Measurements from ENCODE around the gene EID1. TPM values are rescaled to one million over a fixed set of nuclear protein-coding genes. Genes with fewer than 3 reads are reported as not detected.

EID1 gene
- total RNA-seq, 1 experiment from 2014 or later, result 102 TPM

- Histone ChIP-seq H3K27ac (ENCODE audit: low read length) (no peak overlapping the region), H3K4me1 (ENCODE audit: control insufficient read depth, insufficient read depth, low read length) (no peaks in the 10 kb centered on the region), H3K36me3 (ENCODE audit: control insufficient read depth, insufficient read depth, low read length) (no peaks in the 10 kb centered on the region), H3K27me3 (ENCODE audit: control insufficient read depth, insufficient read depth, low read length) (no peaks in the 10 kb centered on the region), H3K4me3 (ENCODE audit: low read depth in 2 of 2, low read length in 2 of 2) (no peak overlapping the region), H3K9me3 (ENCODE audit: control insufficient read depth, insufficient read depth, low read depth, low read length) (no peaks in the 10 kb centered on the region)
- intact Hi-C loops (cut with micrococcal nuclease; ENCODE audit: unreplicated experiment), result no loop called here
- POLR2A ChIA-PET, result no interaction called here
- no peak for TF ChIP-seq CTCF (IDR thresholded peaks at IDR 0.05)
- no peak for TF ChIP-seq SIN3A (IDR thresholded peaks at IDR 0.05; ENCODE audit: borderline replicate concordance, insufficient read depth, low read depth, low read length)
- TF ChIP-seq REST (IDR thresholded peaks at IDR 0.05; ENCODE audit: insufficient read depth in 1 of 2, low read depth in 2 of 2, low read length in 1 of 2), result no peak
- TF ChIP-seq POLR2AphosphoS5 (IDR thresholded peaks at IDR 0.05; ENCODE audit: low read depth, low read length), result no peak
- no peak for TF ChIP-seq TCF7L2 (IDR thresholded peaks at IDR 0.05; ENCODE audit: low read depth, low read length)
- no peak for ATAC-seq
- in situ Hi-C loops (cut with HindIII; ENCODE audit: low pct_unique_long_range_greater_than_20kb, low sequenced_read_pairs), result no loop called here
- CTCF ChIA-PET, result no interaction called here
- DNase-seq (ENCODE audit: low read depth, low spot score), result no peak
- no TSS peak for BruUV-seq (replicated peaks)
Observed at GRCh38 chr15:48845123-48845522, 32.8 kb upstream of the EID1 start.

- POLR2A ChIA-PET, result no interaction called here
- ATAC-seq (no peak), DNase-seq (ENCODE audit: low read depth, low spot score) (no peak)
- intact Hi-C loops (cut with micrococcal nuclease; ENCODE audit: unreplicated experiment) (no loop called here), in situ Hi-C loops (cut with HindIII; ENCODE audit: low pct_unique_long_range_greater_than_20kb, low sequenced_read_pairs) (no loop called here)
- CTCF ChIA-PET, result no interaction called here
- Histone ChIP-seq H3K9me3 (ENCODE audit: control insufficient read depth, insufficient read depth, low read depth, low read length) (no peaks in the 10 kb centered on the region), H3K36me3 (ENCODE audit: control insufficient read depth, insufficient read depth, low read length) (no peaks in the 10 kb centered on the region), H3K4me3 (ENCODE audit: low read depth in 2 of 2, low read length in 2 of 2) (no peak overlapping the region), H3K27me3 (ENCODE audit: control insufficient read depth, insufficient read depth, low read length) (no peaks in the 10 kb centered on the region), H3K4me1 (ENCODE audit: control insufficient read depth, insufficient read depth, low read length) (no peaks in the 10 kb centered on the region), H3K27ac (ENCODE audit: low read length) (no peak overlapping the region)
- no peak for TF ChIP-seq REST (IDR thresholded peaks at IDR 0.05; ENCODE audit: insufficient read depth in 1 of 2, low read depth in 2 of 2, low read length in 1 of 2)
- no peak for TF ChIP-seq POLR2AphosphoS5 (IDR thresholded peaks at IDR 0.05; ENCODE audit: low read depth, low read length)
- TF ChIP-seq SIN3A (IDR thresholded peaks at IDR 0.05; ENCODE audit: borderline replicate concordance, insufficient read depth, low read depth, low read length), result no peak
- no peak for TF ChIP-seq TCF7L2 (IDR thresholded peaks at IDR 0.05; ENCODE audit: low read depth, low read length)
- TF ChIP-seq CTCF (IDR thresholded peaks at IDR 0.05), result no peak
- no TSS peak for BruUV-seq (replicated peaks)
Observed at GRCh38 chr15:48850648-48851047, 27.3 kb upstream of the EID1 start.
